H1 (cell line): ENCODE measurements around the gene NPHP4.

Experiments
- CEBPB ChIP-seq: IDR thresholded peaks from 2 replicates; pipeline ENCODE4 v1.6.1; 2012; ENCODE audit warnings: low read depth, low read length
- EGR1 ChIP-seq: IDR thresholded peaks from 2 replicates; pipeline ENCODE4 v1.6.1; 2011; ENCODE audit warnings: low read depth, low read length, borderline replicate concordance
- EZH2 ChIP-seq: fragments of 200-600 bp; sonication (generic); IDR thresholded peaks from 2 replicates; pipeline ENCODE4 v1.7.1; 2012; ENCODE audit warnings: low read depth, mild to moderate bottlenecking, moderate library complexity, low read length, inconsistent platforms; ENCODE audit not compliant: severe bottlenecking
- GTF2F1 ChIP-seq: IDR thresholded peaks from 2 replicates; pipeline ENCODE4 v1.6.1; 2012; ENCODE audit warnings: low read depth, low read length, improper control_type of control experiment, borderline replicate concordance
- KDM4A ChIP-seq: IDR thresholded peaks from one replicate; pipeline ENCODE4 v1.7.1; 2012; ENCODE audit warnings: low read depth, mild to moderate bottlenecking, moderate library complexity, low read length, inconsistent platforms; ENCODE audit not compliant: severe bottlenecking
- POLR2A ChIP-seq, 2 experiments: IDR thresholded peaks; 1 replicate in 1 of 2; 2 replicates in 1 of 2; pipeline ENCODE4 v1.6.1; 2011; ENCODE audit warnings: low read depth in 2 of 2, low read length in 2 of 2, mild to moderate bottlenecking in 2 of 2; ENCODE audit errors: control extremely low read depth in 1 of 2
- RAD21 ChIP-seq, 2 experiments: IDR thresholded peaks in 1 of 2; conservative IDR thresholded peaks in 1 of 2; 2 replicates each; pipeline ENCODE4 v1.6.1; 2011; ENCODE audit warnings: low read depth in 2 of 2, low read length in 2 of 2, improper control_type of control experiment in 1 of 2, inconsistent platforms in 1 of 2, mild to moderate bottlenecking in 1 of 2, moderate library complexity in 1 of 2
- SAP30 ChIP-seq: fragments of 300-600 bp; sonication (generic); IDR thresholded peaks from 2 replicates; pipeline ENCODE4 v1.7.1; 2012; ENCODE audit warnings: low read length, moderate library complexity, mild to moderate bottlenecking, inconsistent platforms; ENCODE audit not compliant: insufficient read depth, insufficient replicate concordance
- SIN3A ChIP-seq, 2 experiments: IDR thresholded peaks in 1 of 2; conservative IDR thresholded peaks in 1 of 2; 2 replicates each; pipeline ENCODE4 v1.6.1; 2011 to 2012; ENCODE audit warnings: low read length in 2 of 2, improper control_type of control experiment in 1 of 2, low read depth in 1 of 2, mild to moderate bottlenecking in 1 of 2
- TBP ChIP-seq: IDR thresholded peaks from 2 replicates; pipeline ENCODE4 v1.6.1; 2011; ENCODE audit warnings: low read depth, low read length, improper control_type of control experiment
- TCF12 ChIP-seq: IDR thresholded peaks from 2 replicates; pipeline ENCODE4 v1.6.1; 2011; ENCODE audit warnings: low read depth, mild to moderate bottlenecking, low read length
- TF ChIP-seq, protein P1 (sequence below), 3 experiments: IDR thresholded peaks; 1 replicate in 2 of 3; 2 replicates in 1 of 3; pipeline versions ENCODE4 v1.5.1 to v1.6.1; 2011; ENCODE audit warnings: low read length in 3 of 3, mild to moderate bottlenecking in 3 of 3, inconsistent platforms in 2 of 3, low read depth in 1 of 3, moderate library complexity in 1 of 3; ENCODE audit not compliant: insufficient read depth in 1 of 3; ENCODE audit errors: control extremely low read depth in 1 of 3
- TF ChIP-seq, protein P2 (sequence below): IDR thresholded peaks from 2 replicates; pipeline ENCODE4 v1.6.1; 2012; ENCODE audit warnings: inconsistent platforms

DNA sequence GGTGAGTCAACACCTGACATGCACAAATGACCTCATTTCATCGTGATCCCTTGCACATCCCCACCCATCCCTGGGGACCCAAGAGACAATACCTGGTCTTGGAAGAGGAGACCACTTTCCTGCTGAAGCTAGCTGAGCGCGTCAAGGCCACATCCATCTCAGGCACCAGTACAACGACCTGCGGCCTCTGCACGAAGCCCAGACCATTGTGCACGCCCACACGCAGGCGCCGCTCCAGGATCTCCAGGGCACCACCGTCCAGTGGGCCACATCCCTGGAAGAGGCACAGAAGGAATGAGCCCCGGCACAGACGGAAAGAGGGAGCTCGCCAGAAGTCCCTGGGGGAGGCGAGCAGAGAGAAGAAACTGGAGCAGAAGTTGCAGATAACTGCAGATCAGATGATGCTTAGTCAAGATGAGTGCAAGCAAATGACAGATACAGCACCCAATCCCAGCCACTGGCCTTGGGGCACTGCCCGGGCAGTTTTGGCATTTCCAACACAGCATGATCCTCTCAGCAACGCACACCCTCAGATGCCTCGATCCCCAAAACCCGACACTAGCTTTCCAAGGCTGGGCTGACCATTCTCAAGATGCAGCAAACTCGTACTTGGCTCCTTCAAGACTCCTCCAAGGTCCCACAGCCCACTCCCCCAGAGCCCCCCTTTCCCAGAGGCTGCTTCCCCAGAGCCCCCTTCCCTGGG is 44.1 kb downstream of the NPHP4 start:
- TF ChIP-seq RAD21 (IDR thresholded peaks at IDR 0.05 in 1 of 2, conservative IDR thresholded peaks at IDR 0.05 in 1 of 2; ENCODE audit: low read depth in 2 of 2, low read length in 2 of 2): no peak
- no peak for TF ChIP-seq EGR1
- no peak for TF ChIP-seq POLR2A (IDR thresholded peaks at IDR 0.05; ENCODE audit: control extremely low read depth in 1 of 2, low read depth in 2 of 2, low read length in 2 of 2)
- no peak for TF ChIP-seq GTF2F1
- TF ChIP-seq SAP30: no peak
- TF ChIP-seq, protein P1, sequence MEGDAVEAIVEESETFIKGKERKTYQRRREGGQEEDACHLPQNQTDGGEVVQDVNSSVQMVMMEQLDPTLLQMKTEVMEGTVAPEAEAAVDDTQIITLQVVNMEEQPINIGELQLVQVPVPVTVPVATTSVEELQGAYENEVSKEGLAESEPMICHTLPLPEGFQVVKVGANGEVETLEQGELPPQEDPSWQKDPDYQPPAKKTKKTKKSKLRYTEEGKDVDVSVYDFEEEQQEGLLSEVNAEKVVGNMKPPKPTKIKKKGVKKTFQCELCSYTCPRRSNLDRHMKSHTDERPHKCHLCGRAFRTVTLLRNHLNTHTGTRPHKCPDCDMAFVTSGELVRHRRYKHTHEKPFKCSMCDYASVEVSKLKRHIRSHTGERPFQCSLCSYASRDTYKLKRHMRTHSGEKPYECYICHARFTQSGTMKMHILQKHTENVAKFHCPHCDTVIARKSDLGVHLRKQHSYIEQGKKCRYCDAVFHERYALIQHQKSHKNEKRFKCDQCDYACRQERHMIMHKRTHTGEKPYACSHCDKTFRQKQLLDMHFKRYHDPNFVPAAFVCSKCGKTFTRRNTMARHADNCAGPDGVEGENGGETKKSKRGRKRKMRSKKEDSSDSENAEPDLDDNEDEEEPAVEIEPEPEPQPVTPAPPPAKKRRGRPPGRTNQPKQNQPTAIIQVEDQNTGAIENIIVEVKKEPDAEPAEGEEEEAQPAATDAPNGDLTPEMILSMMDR (IDR thresholded peaks at IDR 0.05; ENCODE audit: control extremely low read depth in 1 of 3, insufficient read depth in 1 of 3, low read depth in 1 of 3, low read length in 3 of 3): no peak
- no peak for TF ChIP-seq EZH2
- no peak for TF ChIP-seq SIN3A (conservative IDR thresholded peaks at IDR 0.05 in 1 of 2, IDR thresholded peaks at IDR 0.05 in 1 of 2; ENCODE audit: low read depth in 1 of 2, low read length in 2 of 2)
- TF ChIP-seq KDM4A: no peak
- TF ChIP-seq, protein P2, sequence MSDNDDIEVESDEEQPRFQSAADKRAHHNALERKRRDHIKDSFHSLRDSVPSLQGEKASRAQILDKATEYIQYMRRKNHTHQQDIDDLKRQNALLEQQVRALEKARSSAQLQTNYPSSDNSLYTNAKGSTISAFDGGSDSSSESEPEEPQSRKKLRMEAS: no peak
- TF ChIP-seq TBP: no peak
- TF ChIP-seq CEBPB: no peak
- no peak for TF ChIP-seq TCF12
